Fibroblast of pulmonary artery (primary cell): ENCODE results near the gene RBP3.

Experiments used
- DNase-seq: peaks from one replicate; pipeline ENCODE4 v3.0.0-alpha.2; 2010; ENCODE audit warnings: low read depth
- H3K4me3 ChIP-seq: replicated peaks from 2 replicates; pipeline ENCODE4 v1.5.1; 2011; ENCODE audit warnings: low read depth, mild to moderate bottlenecking, control low read depth, low read length, moderate library complexity
- TF ChIP-seq, protein P1 (sequence below): IDR thresholded peaks from 2 replicates; pipeline ENCODE4 v1.5.1; 2011; ENCODE audit warnings: mild to moderate bottlenecking, control low read depth, low read length, inconsistent platforms; ENCODE audit errors: missing control alignments

Gene RBP3

GRCh38 chr10:47349516-47349915 lies 1.4 kb downstream of the RBP3 start:
- no peak overlapping the region for H3K4me3 ChIP-seq
- TF ChIP-seq, protein P1, sequence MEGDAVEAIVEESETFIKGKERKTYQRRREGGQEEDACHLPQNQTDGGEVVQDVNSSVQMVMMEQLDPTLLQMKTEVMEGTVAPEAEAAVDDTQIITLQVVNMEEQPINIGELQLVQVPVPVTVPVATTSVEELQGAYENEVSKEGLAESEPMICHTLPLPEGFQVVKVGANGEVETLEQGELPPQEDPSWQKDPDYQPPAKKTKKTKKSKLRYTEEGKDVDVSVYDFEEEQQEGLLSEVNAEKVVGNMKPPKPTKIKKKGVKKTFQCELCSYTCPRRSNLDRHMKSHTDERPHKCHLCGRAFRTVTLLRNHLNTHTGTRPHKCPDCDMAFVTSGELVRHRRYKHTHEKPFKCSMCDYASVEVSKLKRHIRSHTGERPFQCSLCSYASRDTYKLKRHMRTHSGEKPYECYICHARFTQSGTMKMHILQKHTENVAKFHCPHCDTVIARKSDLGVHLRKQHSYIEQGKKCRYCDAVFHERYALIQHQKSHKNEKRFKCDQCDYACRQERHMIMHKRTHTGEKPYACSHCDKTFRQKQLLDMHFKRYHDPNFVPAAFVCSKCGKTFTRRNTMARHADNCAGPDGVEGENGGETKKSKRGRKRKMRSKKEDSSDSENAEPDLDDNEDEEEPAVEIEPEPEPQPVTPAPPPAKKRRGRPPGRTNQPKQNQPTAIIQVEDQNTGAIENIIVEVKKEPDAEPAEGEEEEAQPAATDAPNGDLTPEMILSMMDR: no peak
- no peak for DNase-seq

DNA sequence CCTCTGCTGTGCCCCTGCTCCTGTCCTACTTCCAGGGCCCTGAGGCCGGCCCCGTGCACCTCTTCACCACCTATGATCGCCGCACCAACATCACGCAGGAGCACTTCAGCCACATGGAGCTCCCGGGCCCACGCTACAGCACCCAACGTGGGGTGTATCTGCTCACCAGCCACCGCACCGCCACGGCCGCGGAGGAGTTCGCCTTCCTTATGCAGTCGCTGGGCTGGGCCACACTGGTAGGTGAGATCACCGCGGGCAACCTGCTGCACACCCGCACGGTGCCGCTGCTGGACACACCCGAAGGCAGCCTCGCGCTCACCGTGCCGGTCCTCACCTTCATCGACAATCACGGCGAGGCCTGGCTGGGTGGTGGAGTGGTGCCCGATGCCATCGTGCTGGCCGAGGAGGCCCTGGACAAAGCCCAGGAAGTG lies 1.8 kb downstream of the RBP3 start:
- DNase-seq: no peak
- TF ChIP-seq, protein P1: no peak
- H3K4me3 ChIP-seq: no peak overlapping the region

GRCh38 chr10:47350671-47351640 lies 2.8 kb downstream of the RBP3 start:
- H3K4me3 ChIP-seq: no peak overlapping the region
- DNase-seq: no peak
- TF ChIP-seq, protein P1: no peak

GRCh38 chr10:47351899-47352815 lies 4.0 kb downstream of the RBP3 start:
- TF ChIP-seq, protein P1: no peak
- H3K4me3 ChIP-seq: no peak overlapping the region
- no peak for DNase-seq

GRCh38 chr10:47353351-47353750 lies 5.2 kb downstream of the RBP3 start:
- no peak for DNase-seq
- TF ChIP-seq, protein P1: no peak
- no peak overlapping the region for H3K4me3 ChIP-seq

GRCh38 chr10:47354165-47354564 lies 6.0 kb downstream of the RBP3 start:
- DNase-seq: peak; percentile 30
- no peak overlapping the region for H3K4me3 ChIP-seq
- TF ChIP-seq, protein P1: peak; percentile 36
